GM21360 (cell line): Measurements from ENCODE around the gene AKR1D1.
A peak's percentile ranks its signal among the peaks of the same experiment; 100 is the strongest.

Experiments used
- ATAC-seq: cut with Tn5 transposase; IDR thresholded peaks from one replicate; pipeline ENCODE4 v1.9.1; 2021; ENCODE audit warnings: mild to moderate bottlenecking, moderate library complexity; ENCODE audit not compliant: unreplicated experiment

Gene AKR1D1

GRCh38 chr7:138158739-138159528, 82.7 kb downstream of the AKR1D1 start:
- ATAC-seq, result no peak

- peak; percentile 100 for ATAC-seq
These were observed 85.4 kb downstream of the AKR1D1 start for GRCh38 chr7:138161600-138162081.

GRCh38 chr7:138162236-138162635, 86.0 kb downstream of the AKR1D1 start:
- ATAC-seq, result no peak

- ATAC-seq, result no peak
These were observed 87.5 kb downstream of the AKR1D1 start for GRCh38 chr7:138163800-138164199.

GRCh38 chr7:138164804-138165203, 88.5 kb downstream of the AKR1D1 start:
- no peak for ATAC-seq

- no peak for ATAC-seq
These were observed 90.4 kb downstream of the AKR1D1 start for GRCh38 chr7:138166681-138167080.

- ATAC-seq, result no peak
These were observed 91.0 kb downstream of the AKR1D1 start for GRCh38 chr7:138167222-138167621.

- no peak for ATAC-seq
These were observed 91.6 kb downstream of the AKR1D1 start for GRCh38 chr7:138167869-138168296.
